Type B pancreatic cell (in vitro differentiated cells): ENCODE results near the gene SHROOM2. TPM values are rescaled to one million over a fixed set of nuclear protein-coding genes. Genes with fewer than 3 reads are reported as not detected.

Source experiments
- DNase-seq: peaks from one replicate; pipeline ENCODE4 v3.0.0; 2021; ENCODE audit warnings: mixed read lengths; ENCODE audit not compliant: unreplicated experiment; ENCODE audit errors: extremely low spot score
- H3K27ac Mint-ChIP-seq: 2 replicates; pipeline ENCODE4 v1.8.0; 2021; ENCODE audit warnings: mild to moderate bottlenecking, mixed read lengths
- H3K27me3 Mint-ChIP-seq: 2 replicates; pipeline ENCODE4 v1.8.0; 2021; ENCODE audit warnings: mixed read lengths
- H3K36me3 Mint-ChIP-seq: 2 replicates; pipeline ENCODE4 v1.8.0; 2021; ENCODE audit warnings: mixed read lengths
- H3K4me1 Mint-ChIP-seq: one replicate; pipeline ENCODE4 v1.8.0; 2021; ENCODE audit warnings: mixed read lengths; ENCODE audit not compliant: unreplicated experiment
- H3K4me3 Mint-ChIP-seq: 2 replicates; pipeline ENCODE4 v1.8.0; 2021; ENCODE audit warnings: mild to moderate bottlenecking, mixed read lengths
- H3K9me3 Mint-ChIP-seq: 2 replicates; pipeline ENCODE4 v1.8.0; 2021; ENCODE audit warnings: mixed read lengths
- total RNA-seq: library from RNA; stranded (reverse); gene quantifications from 2 replicates; pipeline ENCODE4 v1.2.1, GENCODE V29; 2021; ENCODE audit warnings: low replicate concordance
- TF ChIP-seq, protein P1 (sequence below): fragments of 200-600 bp; sonication (generic); conservative IDR thresholded peaks from 2 replicates; pipeline ENCODE4 v1.5.0; 2021; ENCODE audit warnings: antibody characterized with exemption, mild to moderate bottlenecking

The SHROOM2 gene
- total RNA-seq, 1 donor from 2014 or later, result 8.4 TPM

DNA sequence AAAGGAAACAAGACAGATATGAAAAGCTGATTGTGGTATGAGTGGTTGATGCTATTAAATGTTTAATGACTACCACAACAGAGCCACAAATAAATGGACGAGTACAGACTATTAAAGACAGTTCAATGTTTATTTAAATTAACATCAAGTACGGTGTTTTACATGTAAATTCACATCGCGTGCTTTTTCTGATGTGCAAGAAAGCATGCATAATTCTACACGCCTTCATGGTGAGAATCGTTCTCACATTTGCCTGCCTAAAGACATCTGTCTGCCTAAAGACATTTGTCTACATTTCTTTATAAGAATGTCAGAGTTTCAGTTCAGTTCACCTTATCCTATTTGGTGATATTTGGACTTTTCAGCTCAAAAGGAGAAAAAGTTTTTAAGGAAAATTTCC lies 13.3 kb upstream of the SHROOM2 start:
- Mint-ChIP-seq H3K27ac (no peak overlapping the region), H3K4me1 (no peaks in the 10 kb centered on the region), H3K9me3 (no peaks in the 10 kb centered on the region), H3K27me3 (no peaks in the 10 kb centered on the region), H3K4me3 (no peak overlapping the region), H3K36me3 (no peaks in the 10 kb centered on the region)
- DNase-seq, result no peak
- TF ChIP-seq, protein P1, sequence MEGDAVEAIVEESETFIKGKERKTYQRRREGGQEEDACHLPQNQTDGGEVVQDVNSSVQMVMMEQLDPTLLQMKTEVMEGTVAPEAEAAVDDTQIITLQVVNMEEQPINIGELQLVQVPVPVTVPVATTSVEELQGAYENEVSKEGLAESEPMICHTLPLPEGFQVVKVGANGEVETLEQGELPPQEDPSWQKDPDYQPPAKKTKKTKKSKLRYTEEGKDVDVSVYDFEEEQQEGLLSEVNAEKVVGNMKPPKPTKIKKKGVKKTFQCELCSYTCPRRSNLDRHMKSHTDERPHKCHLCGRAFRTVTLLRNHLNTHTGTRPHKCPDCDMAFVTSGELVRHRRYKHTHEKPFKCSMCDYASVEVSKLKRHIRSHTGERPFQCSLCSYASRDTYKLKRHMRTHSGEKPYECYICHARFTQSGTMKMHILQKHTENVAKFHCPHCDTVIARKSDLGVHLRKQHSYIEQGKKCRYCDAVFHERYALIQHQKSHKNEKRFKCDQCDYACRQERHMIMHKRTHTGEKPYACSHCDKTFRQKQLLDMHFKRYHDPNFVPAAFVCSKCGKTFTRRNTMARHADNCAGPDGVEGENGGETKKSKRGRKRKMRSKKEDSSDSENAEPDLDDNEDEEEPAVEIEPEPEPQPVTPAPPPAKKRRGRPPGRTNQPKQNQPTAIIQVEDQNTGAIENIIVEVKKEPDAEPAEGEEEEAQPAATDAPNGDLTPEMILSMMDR, result no peak

DNA sequence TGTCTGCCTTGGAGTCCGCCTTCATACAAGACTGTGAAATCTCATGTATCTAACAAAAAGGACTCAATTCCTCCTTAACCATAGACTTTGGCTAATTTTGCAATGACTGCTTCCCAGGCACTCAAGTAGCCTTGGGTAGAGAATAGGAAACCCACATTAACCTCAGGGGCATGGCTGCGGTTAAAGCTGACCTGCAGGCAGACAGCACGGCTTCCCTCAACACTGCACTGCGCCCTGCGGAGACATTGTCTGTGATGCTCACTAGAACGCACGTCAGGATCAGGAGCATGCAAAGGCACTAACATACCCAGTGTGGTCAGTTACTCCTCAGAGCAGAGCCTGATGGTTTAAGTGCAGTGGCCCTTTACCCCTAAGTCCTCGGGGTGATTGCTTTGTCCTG lies 10.3 kb upstream of the SHROOM2 start:
- Mint-ChIP-seq H3K27me3 (no peaks in the 10 kb centered on the region), H3K9me3 (no peaks in the 10 kb centered on the region), H3K4me1 (no peaks in the 10 kb centered on the region), H3K36me3 (no peaks in the 10 kb centered on the region), H3K4me3 (no peak overlapping the region), H3K27ac (no peak overlapping the region)
- no peak for DNase-seq
- TF ChIP-seq, protein P1, result no peak

DNA sequence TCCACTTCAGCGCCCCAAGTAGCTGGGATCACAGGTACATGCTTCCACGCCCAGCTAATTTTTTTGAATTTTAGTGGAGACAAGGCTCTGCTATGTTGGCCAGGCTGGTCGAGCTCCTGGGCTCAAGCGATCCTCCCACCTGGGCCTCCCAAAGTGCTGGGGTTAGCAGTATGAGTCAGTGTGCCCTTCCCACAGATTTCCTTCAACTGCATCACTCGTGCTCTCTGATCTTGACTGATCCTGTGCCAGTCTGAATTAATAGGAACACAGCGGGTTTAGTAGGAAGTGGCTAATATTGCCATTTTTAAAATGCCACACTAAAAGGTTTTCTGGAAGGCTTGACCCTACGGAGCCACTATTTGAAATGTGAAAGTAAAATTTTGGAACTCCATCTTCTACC lies 4.3 kb upstream of the SHROOM2 start:
- no peak for DNase-seq
- TF ChIP-seq, protein P1, result no peak
- H3K4me3 Mint-ChIP-seq, result no peak overlapping the region
- H3K27ac Mint-ChIP-seq, result no peak overlapping the region
- H3K27me3 Mint-ChIP-seq, result peaks cover 3% of the 10 kb centered on the region
- H3K9me3 Mint-ChIP-seq, result peaks cover 7% of the 10 kb centered on the region
- H3K36me3 Mint-ChIP-seq, result no peaks in the 10 kb centered on the region
- H3K4me1 Mint-ChIP-seq, result no peaks in the 10 kb centered on the region

DNA sequence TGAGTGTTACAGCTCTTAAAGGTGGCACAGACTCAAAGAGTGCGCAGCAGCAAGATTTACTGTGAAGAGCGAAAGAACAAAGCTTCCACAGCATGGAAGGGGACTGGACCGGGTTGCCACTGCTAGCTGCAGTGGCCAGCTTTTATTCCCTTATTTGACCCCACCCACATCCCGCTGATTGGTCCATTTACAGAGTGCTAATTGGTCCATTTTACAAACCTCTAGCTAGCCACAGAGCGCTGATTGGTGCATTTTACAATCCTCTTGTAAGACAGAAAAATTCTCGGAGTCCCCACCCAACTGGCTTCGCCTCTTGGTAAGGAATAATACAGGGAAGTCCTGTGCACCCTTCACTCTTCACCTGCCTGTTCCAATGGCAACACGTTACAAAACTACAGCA lies 1.9 kb upstream of the SHROOM2 start:
- H3K4me3 Mint-ChIP-seq, result no peak overlapping the region
- no peaks in the 10 kb centered on the region for H3K36me3 Mint-ChIP-seq
- H3K27ac Mint-ChIP-seq, result no peak overlapping the region
- peaks cover 7% of the 10 kb centered on the region for H3K9me3 Mint-ChIP-seq
- H3K27me3 Mint-ChIP-seq, result peaks cover 3% of the 10 kb centered on the region
- no peaks in the 10 kb centered on the region for H3K4me1 Mint-ChIP-seq
- DNase-seq, result no peak
- TF ChIP-seq, protein P1, result no peak

DNA sequence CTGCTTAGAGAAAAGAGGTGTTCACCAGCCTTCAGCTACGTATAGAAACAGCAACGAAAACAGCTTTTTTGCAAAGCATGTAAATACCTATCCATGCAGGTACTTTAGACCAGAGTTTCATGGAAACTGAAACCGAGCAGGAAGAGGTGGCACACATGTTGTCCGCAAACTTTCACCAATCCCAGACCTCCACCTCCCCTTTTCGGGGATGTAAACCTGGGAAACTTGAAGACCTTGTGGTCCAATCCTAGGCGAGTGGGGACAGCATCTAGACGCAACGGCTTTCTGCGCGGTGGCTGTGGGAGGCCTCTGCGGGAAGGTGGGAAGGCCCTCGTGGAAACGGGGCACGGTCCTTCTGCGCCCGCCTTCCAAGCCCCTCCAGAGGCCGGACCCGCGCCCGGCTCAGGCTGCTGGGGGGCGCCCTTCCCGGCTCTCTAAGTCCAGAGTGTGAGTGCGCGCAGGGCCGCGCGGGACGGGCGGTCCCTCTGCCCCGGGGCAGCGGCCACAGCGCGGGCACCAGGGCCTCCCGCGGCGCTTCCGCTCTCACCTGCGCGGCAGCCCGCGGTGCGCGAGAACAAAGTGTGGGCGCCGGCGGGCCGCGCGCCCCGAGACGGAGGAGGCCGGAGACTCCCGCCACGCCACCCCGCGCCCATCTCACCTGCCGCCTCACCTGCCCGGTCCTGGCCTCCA lies 830 bp upstream of the SHROOM2 start:
- Mint-ChIP-seq H3K27me3 (peaks cover 3% of the 10 kb centered on the region), H3K36me3 (no peaks in the 10 kb centered on the region), H3K4me3 (peak overlapping the region; percentile 84), H3K4me1 (no peaks in the 10 kb centered on the region), H3K9me3 (peaks cover 7% of the 10 kb centered on the region), H3K27ac (peak overlapping the region; percentile 76)
- TF ChIP-seq, protein P1, result no peak
- no peak for DNase-seq
